T-helper 2 cell treated with Interferon-gamma antibody and Interleukin-4, amounts not matched to agents 5 μg/mL and 100 μg/mL, for 36 hours (primary cell): ENCODE measurements around the gene WDFY4.

ENCODE experiments used
- DNase-seq: peaks from one replicate; pipeline ENCODE4 v3.0.0; 2021; ENCODE audit warnings: low spot score
- H3K27ac Mint-ChIP-seq: one replicate; pipeline ENCODE4 v1.8.0; 2021; ENCODE audit warnings: mild to moderate bottlenecking, mixed read lengths
- H3K27me3 Mint-ChIP-seq: one replicate; pipeline ENCODE4 v1.8.0; 2021; ENCODE audit warnings: low read depth, mixed read lengths
- H3K36me3 Mint-ChIP-seq: one replicate; pipeline ENCODE4 v1.8.0; 2021; ENCODE audit warnings: low read depth, mixed read lengths
- H3K4me1 Mint-ChIP-seq: one replicate; pipeline ENCODE4 v1.8.0; 2021; ENCODE audit warnings: low read depth, mixed read lengths
- H3K4me3 Mint-ChIP-seq: one replicate; pipeline ENCODE4 v1.8.0; 2022; ENCODE audit warnings: mild to moderate bottlenecking, moderate library complexity, mixed read lengths
- H3K9me3 Mint-ChIP-seq: one replicate; pipeline ENCODE4 v1.8.0; 2021; ENCODE audit warnings: mixed read lengths

Gene WDFY4

DNA sequence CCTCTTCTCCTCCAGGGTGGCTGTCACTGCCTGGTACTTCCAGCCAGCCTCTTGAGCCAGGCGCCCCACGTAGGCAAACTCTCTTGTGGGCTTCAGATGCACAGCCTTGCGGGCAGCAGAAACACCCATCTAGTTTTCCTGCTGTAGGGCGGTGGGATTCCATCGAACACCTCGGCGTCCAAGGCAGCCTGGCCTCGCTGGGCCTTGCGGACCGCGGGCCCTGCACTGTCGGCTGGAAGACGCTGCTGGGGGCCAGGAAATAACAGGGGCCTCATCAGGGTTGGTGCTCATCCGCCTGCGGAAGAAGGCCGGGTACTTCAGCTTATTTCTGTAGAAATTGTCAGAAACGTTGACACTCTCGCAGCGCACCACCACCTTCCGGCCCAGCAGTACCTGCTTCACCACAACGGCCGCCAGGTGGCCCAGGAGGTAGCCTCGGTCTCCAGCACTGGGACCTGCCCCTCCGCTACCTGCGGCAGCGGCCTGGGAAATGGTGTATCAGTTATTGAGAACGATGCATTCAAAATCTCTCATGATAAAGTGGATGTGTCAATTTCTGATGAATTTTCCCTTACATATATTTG lies 61.1 kb downstream of the WDFY4 start:
- Mint-ChIP-seq H3K27me3 (no peaks in the 10 kb centered on the region), H3K9me3 (no peaks in the 10 kb centered on the region), H3K36me3 (no peaks in the 10 kb centered on the region), H3K4me3 (no peak overlapping the region), H3K27ac (no peak overlapping the region), H3K4me1 (no peaks in the 10 kb centered on the region)
- no peak for DNase-seq

DNA sequence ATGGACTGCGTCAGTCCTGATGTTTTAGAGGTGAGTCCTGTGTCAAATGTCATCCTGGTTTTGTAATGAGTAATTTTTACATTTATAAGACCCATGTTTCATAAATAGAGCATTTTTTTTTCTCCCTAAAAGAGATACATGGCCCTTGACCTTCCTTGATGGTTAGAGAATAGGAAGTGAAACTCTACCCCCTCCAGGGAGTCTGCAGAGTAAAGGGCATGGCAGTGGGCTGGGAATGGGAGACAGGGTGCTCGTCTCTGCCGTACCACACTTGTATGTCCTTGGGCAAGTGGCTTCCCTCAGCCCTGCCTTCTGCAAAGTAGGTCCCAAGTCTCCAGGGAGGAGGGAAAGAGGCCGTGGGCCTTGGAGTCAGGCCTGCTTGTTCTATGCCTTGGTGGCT lies 63.9 kb downstream of the WDFY4 start:
- no peaks in the 10 kb centered on the region for H3K27me3 Mint-ChIP-seq
- no peak overlapping the region for H3K27ac Mint-ChIP-seq
- H3K9me3 Mint-ChIP-seq: no peaks in the 10 kb centered on the region
- H3K4me1 Mint-ChIP-seq: no peaks in the 10 kb centered on the region
- H3K36me3 Mint-ChIP-seq: no peaks in the 10 kb centered on the region
- DNase-seq: no peak
- H3K4me3 Mint-ChIP-seq: no peak overlapping the region

- DNase-seq: no peak
- H3K27ac Mint-ChIP-seq: no peak overlapping the region
These were observed 64.6 kb downstream of the WDFY4 start for GRCh38 chr10:48749254-48749787.

GRCh38 chr10:48750019-48750418 lies 65.3 kb downstream of the WDFY4 start:
- Mint-ChIP-seq H3K27ac (no peak overlapping the region), H3K27me3 (no peaks in the 10 kb centered on the region), H3K4me3 (no peak overlapping the region), H3K4me1 (no peaks in the 10 kb centered on the region), H3K9me3 (no peaks in the 10 kb centered on the region), H3K36me3 (no peaks in the 10 kb centered on the region)
- DNase-seq: no peak

More at GRCh38 chr10:48749254-48749787, 64.6 kb downstream of the WDFY4 start:
- H3K9me3 Mint-ChIP-seq: no peaks in the 10 kb centered on the region
- H3K27me3 Mint-ChIP-seq: no peaks in the 10 kb centered on the region
- H3K4me3 Mint-ChIP-seq: no peak overlapping the region
- H3K36me3 Mint-ChIP-seq: no peaks in the 10 kb centered on the region
- H3K4me1 Mint-ChIP-seq: no peaks in the 10 kb centered on the region

- H3K27me3 Mint-ChIP-seq: peaks cover 3% of the 10 kb centered on the region
- H3K4me3 Mint-ChIP-seq: no peak overlapping the region
- H3K36me3 Mint-ChIP-seq: no peaks in the 10 kb centered on the region
- H3K4me1 Mint-ChIP-seq: no peaks in the 10 kb centered on the region
- DNase-seq: no peak
- H3K9me3 Mint-ChIP-seq: no peaks in the 10 kb centered on the region
- no peak overlapping the region for H3K27ac Mint-ChIP-seq
These were observed 66.3 kb downstream of the WDFY4 start for GRCh38 chr10:48750991-48751390.

GRCh38 chr10:48751730-48752129 lies 67.1 kb downstream of the WDFY4 start:
- Mint-ChIP-seq H3K27me3 (peaks cover 3% of the 10 kb centered on the region), H3K27ac (no peak overlapping the region), H3K4me3 (no peak overlapping the region), H3K9me3 (no peaks in the 10 kb centered on the region), H3K4me1 (no peaks in the 10 kb centered on the region), H3K36me3 (no peaks in the 10 kb centered on the region)
- no peak for DNase-seq

- no peaks in the 10 kb centered on the region for H3K4me1 Mint-ChIP-seq
- H3K27ac Mint-ChIP-seq: no peak overlapping the region
- DNase-seq: no peak
- H3K27me3 Mint-ChIP-seq: peaks cover 21% of the 10 kb centered on the region
- no peak overlapping the region for H3K4me3 Mint-ChIP-seq
- H3K36me3 Mint-ChIP-seq: no peaks in the 10 kb centered on the region
- no peaks in the 10 kb centered on the region for H3K9me3 Mint-ChIP-seq
These were observed 73.7 kb downstream of the WDFY4 start for GRCh38 chr10:48758411-48758810.

DNA sequence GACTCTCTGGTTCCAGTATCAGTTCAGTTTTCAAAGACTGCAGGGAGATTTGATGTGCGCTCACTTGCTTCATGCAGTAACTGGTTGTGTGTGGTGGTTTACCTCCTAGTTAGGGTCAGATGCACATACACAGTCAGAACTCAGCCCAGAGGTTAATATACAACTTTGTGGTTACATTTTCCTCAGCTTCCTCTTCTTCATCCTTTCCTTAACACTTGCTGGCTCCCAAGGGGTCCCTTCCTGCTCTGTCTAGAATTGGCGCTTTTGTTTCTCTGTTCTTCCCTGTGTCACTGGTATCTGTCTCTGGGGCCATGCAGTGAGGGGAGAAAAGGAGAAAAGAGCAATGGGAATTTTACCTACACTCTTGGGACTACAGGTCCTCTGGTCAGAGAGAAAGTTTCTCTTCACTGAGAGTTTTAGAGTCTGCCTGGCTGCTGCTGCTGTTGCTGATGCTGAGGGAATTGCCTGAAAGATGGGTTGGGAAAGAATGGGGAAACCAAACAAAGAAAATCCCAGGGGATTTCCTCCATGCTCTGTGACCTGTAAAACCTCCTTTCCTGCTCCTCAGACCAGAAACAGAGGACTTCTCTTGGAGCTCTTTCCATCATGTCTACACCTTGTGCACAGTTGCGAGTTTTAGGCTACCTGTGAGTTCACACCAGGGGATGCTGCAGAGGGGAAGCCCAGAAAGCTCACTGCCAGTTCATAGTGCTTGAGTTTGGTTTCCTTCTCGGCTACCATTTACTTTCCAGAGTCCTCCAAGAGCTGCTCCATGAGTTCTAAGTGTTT lies 74.6 kb downstream of the WDFY4 start:
- H3K9me3 Mint-ChIP-seq: no peaks in the 10 kb centered on the region
- no peak overlapping the region for H3K27ac Mint-ChIP-seq
- no peaks in the 10 kb centered on the region for H3K36me3 Mint-ChIP-seq
- H3K27me3 Mint-ChIP-seq: peaks cover 21% of the 10 kb centered on the region
- H3K4me3 Mint-ChIP-seq: no peak overlapping the region
- no peaks in the 10 kb centered on the region for H3K4me1 Mint-ChIP-seq
- DNase-seq: no peak

GRCh38 chr10:48760983-48761382 lies 76.3 kb downstream of the WDFY4 start:
- no peaks in the 10 kb centered on the region for H3K4me1 Mint-ChIP-seq
- no peak overlapping the region for H3K27ac Mint-ChIP-seq
- peaks cover 17% of the 10 kb centered on the region for H3K27me3 Mint-ChIP-seq
- H3K36me3 Mint-ChIP-seq: no peaks in the 10 kb centered on the region
- no peak overlapping the region for H3K4me3 Mint-ChIP-seq
- H3K9me3 Mint-ChIP-seq: no peaks in the 10 kb centered on the region
- no peak for DNase-seq

GRCh38 chr10:48762064-48763042 lies 77.7 kb downstream of the WDFY4 start:
- Mint-ChIP-seq H3K4me1 (no peaks in the 10 kb centered on the region), H3K36me3 (no peaks in the 10 kb centered on the region), H3K27ac (no peak overlapping the region), H3K27me3 (peaks cover 16% of the 10 kb centered on the region), H3K9me3 (no peaks in the 10 kb centered on the region), H3K4me3 (no peak overlapping the region)
- no peak for DNase-seq

GRCh38 chr10:48763403-48763965 lies 78.8 kb downstream of the WDFY4 start:
- Mint-ChIP-seq H3K4me3 (no peak overlapping the region), H3K4me1 (no peaks in the 10 kb centered on the region), H3K27ac (no peak overlapping the region)

DNA sequence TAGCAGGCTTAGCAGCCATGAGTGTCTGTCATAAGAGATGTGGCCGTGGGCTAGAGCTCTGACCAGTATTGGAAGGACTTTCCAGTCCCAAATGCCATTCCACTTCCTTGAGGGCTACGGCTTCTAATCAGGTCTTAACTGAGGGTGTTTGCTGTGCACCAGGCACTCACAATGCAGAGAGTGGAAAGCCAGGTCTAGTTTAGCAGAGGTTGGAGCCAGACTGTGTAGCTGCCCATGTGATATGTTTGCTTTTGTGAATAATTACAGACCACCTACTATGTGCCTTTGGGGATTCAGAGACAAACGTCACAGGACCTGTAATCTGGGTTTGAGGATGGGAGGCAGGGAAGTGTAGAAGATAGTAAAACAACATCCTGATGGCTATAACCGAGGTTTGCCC lies 79.8 kb downstream of the WDFY4 start:
- no peaks in the 10 kb centered on the region for H3K4me1 Mint-ChIP-seq
- no peak for DNase-seq

More at GRCh38 chr10:48763403-48763965, 78.8 kb downstream of the WDFY4 start:
- Mint-ChIP-seq H3K9me3 (no peaks in the 10 kb centered on the region), H3K36me3 (no peaks in the 10 kb centered on the region), H3K27me3 (peaks cover 10% of the 10 kb centered on the region)
- DNase-seq: no peak

DNA sequence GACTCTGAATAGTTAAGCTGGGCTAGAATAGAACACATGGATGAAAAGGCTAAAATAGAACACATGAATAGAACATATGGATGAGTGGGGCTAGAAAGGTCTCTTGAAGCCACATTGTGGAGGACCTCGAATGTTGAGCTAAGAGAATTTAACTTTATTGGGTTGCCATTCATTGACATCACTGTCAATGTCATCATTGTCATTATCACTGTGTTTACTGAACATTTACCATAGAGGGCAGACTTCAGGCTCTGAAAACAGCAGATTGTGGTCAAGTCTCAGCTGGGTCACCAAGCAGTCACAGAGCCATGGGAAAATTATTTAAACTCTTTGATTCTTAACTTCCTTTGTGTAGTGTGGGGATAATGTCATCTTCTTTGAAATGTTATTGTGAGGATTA lies 80.4 kb downstream of the WDFY4 start:
- DNase-seq: no peak
- no peak overlapping the region for H3K4me3 Mint-ChIP-seq
- H3K4me1 Mint-ChIP-seq: no peaks in the 10 kb centered on the region
- H3K9me3 Mint-ChIP-seq: no peaks in the 10 kb centered on the region
- no peak overlapping the region for H3K27ac Mint-ChIP-seq
- no peaks in the 10 kb centered on the region for H3K27me3 Mint-ChIP-seq
- no peaks in the 10 kb centered on the region for H3K36me3 Mint-ChIP-seq

More for the DNA sequence above, 79.8 kb downstream of the WDFY4 start:
- Mint-ChIP-seq H3K27ac (no peak overlapping the region), H3K9me3 (no peaks in the 10 kb centered on the region), H3K27me3 (peaks cover 5% of the 10 kb centered on the region), H3K4me3 (no peak overlapping the region), H3K36me3 (no peaks in the 10 kb centered on the region)
